IPS-NIHi7 (cell line): Measurements from ENCODE around the gene VIPAS39.

ENCODE experiments used
- DNase-seq: peaks from one replicate; pipeline ENCODE4 v3.0.0; 2012; ENCODE audit warnings: mixed read lengths; ENCODE audit errors: extremely low spot score

VIPAS39 gene

GRCh38 chr14:77406086-77406485 is 51.3 kb downstream of the VIPAS39 start:
- no peak for DNase-seq

- no peak for DNase-seq
These were observed 53.6 kb downstream of the VIPAS39 start for GRCh38 chr14:77403768-77404167.

- DNase-seq, result no peak
These were observed 57.2 kb downstream of the VIPAS39 start for GRCh38 chr14:77400216-77400615.

GRCh38 chr14:77390188-77390587 is 67.2 kb downstream of the VIPAS39 start:
- no peak for DNase-seq

- no peak for DNase-seq
These were observed 78.7 kb downstream of the VIPAS39 start for GRCh38 chr14:77378701-77379100.

- DNase-seq, result no peak
These were observed 79.9 kb downstream of the VIPAS39 start for GRCh38 chr14:77377502-77377844.

- DNase-seq, result peak; percentile 93
These were observed 80.5 kb downstream of the VIPAS39 start, which contains the start of the genes SAMD15 and TMED8 for GRCh38 chr14:77376771-77377501. SAMD15 (plus strand) TSS chr14:77377379; CDS start chr14:77377419, 40 bp downstream. TMED8 (minus strand) TSS chr14:77377094; CDS start chr14:77377053, 41 bp downstream.
